A673 (cell line): Measurements from ENCODE around the gene TMEM238L. TPM values are rescaled to one million over a fixed set of nuclear protein-coding genes. Genes with fewer than 3 reads are reported as not detected.

Experiments
- BruUV-seq: library from RNA; stranded (reverse); fragments of 400-500 nt; replicated peaks from 2 replicates; lab custom pipeline; 2021; lab: Mats Ljungman, UMichigan
- CTCF ChIA-PET: fragments of 300-600 bp; sonication (Branson Sonifier 250); formaldehyde crosslinking; loops from one replicate; lab custom pipeline; 2022; ENCODE audit warnings: antibody characterized with exemption; lab: Charles Lee
- POLR2A ChIA-PET: fragments of 300-600 bp; sonication (Branson Sonifier 250); formaldehyde crosslinking; loops from one replicate; lab custom pipeline; 2022; ENCODE audit warnings: antibody characterized with exemption; ENCODE audit not compliant: low non-redundant PET; lab: Charles Lee
- DNase-seq: peaks from one replicate; pipeline ENCODE4 v3.0.0-alpha.2; 2015; ENCODE audit warnings: low spot score
- H3K27ac ChIP-seq: fragments of 200-600 bp; sonication (generic); 2 replicates; pipeline ENCODE4 v1.5.1; 2016; ENCODE audit warnings: mixed run types, low read depth, mild to moderate bottlenecking, mixed read lengths, antibody characterized with exemption, low read length; ENCODE audit not compliant: poor library complexity, severe bottlenecking
- H3K27me3 ChIP-seq: fragments of 200-600 bp; sonication (generic); replicated peaks from 2 replicates; pipeline ENCODE4 v1.6.1; 2017; ENCODE audit warnings: mixed run types, low read depth, mild to moderate bottlenecking, mixed read lengths, antibody characterized with exemption, low read length; ENCODE audit not compliant: insufficient read depth, poor library complexity
- H3K36me3 ChIP-seq: fragments of 200-600 bp; sonication (generic); 2 replicates; pipeline ENCODE4 v1.6.1; 2016; ENCODE audit warnings: mixed run types, mild to moderate bottlenecking, mixed read lengths, antibody characterized with exemption, low read length; ENCODE audit not compliant: insufficient read depth, poor library complexity, severe bottlenecking
- H3K4me1 ChIP-seq: fragments of 200-600 bp; sonication (generic); 2 replicates; pipeline ENCODE4 v1.6.1; 2017; ENCODE audit warnings: mixed run types, mild to moderate bottlenecking, mixed read lengths, antibody characterized with exemption, low read length; ENCODE audit not compliant: insufficient read depth, poor library complexity, severe bottlenecking
- H3K4me3 ChIP-seq: fragments of 200-600 bp; sonication (generic); 2 replicates; pipeline ENCODE4 v1.5.1; 2016; ENCODE audit warnings: low read depth, mixed run types, mild to moderate bottlenecking, mixed read lengths, low read length; ENCODE audit not compliant: poor library complexity, severe bottlenecking
- H3K9me3 ChIP-seq: fragments of 200-600 bp; sonication (generic); 2 replicates; pipeline ENCODE4 v1.6.1; 2016; ENCODE audit warnings: mixed run types, low read depth, mild to moderate bottlenecking, mixed read lengths, antibody characterized with exemption, low read length; ENCODE audit not compliant: poor library complexity, severe bottlenecking
- CTCF ChIP-seq: fragments of 300-800, 200-600 bp; sonication (generic); conservative IDR thresholded peaks from 2 replicates; pipeline ENCODE4 v1.5.1; 2017; ENCODE audit warnings: low read depth, mild to moderate bottlenecking, antibody characterized with exemption, low read length, moderate library complexity, mixed read lengths
- EZH2 ChIP-seq: fragments of 200-600 bp; sonication (generic); IDR thresholded peaks from 2 replicates; pipeline ENCODE4 v1.6.1; 2017; ENCODE audit warnings: borderline replicate concordance, low read depth, mild to moderate bottlenecking, mixed read lengths, antibody characterized with exemption, low read length; ENCODE audit not compliant: poor library complexity, severe bottlenecking
- intact Hi-C: fragments of 100-400 bp; cut with micrococcal nuclease; formaldehyde crosslinking; loops from one replicate; pipeline ENCODE4 v1.10.0; 2022; ENCODE audit not compliant: unreplicated experiment
- total RNA-seq: library from RNA; stranded (reverse); gene quantifications from 2 replicates; pipeline ENCODE4 v1.2.3, GENCODE V29; 2021

The TMEM238L gene
- total RNA-seq, 1 experiment from 2014 or later = not detected

GRCh38 chr17:10844621-10845387 is 40.9 kb upstream of the TMEM238L start:
- BruUV-seq = no TSS peak

GRCh38 chr17:10843811-10844210 is 39.9 kb upstream of the TMEM238L start:
- Histone ChIP-seq H3K4me3 (no peak overlapping the region), H3K27me3 (peaks cover 20% of the 10 kb centered on the region), H3K9me3 (no peaks in the 10 kb centered on the region), H3K27ac (no peak overlapping the region), H3K4me1 (peaks cover 4% of the 10 kb centered on the region), H3K36me3 (no peaks in the 10 kb centered on the region)
- CTCF ChIA-PET = interaction anchor here (0.7 kb wide), 1 partner anchor 111 kb away, joined by 3 read pairs; no protein-coding TSS in a partner anchor
- BruUV-seq = no TSS peak
- intact Hi-C loops = loop anchor here (2.0 kb wide), 1 partner anchor 197 kb away; no protein-coding TSS in a partner anchor
- POLR2A ChIA-PET = no interaction called here
- no peak for TF ChIP-seq CTCF
- no peak for TF ChIP-seq EZH2
- no peak for DNase-seq

More at GRCh38 chr17:10844621-10845387, 40.9 kb upstream of the TMEM238L start:
- intact Hi-C loops = loop anchor here (1.0 to 2.0 kb wide), 3 partner anchors 91 to 198 kb away; no protein-coding TSS in a partner anchor
- Histone ChIP-seq H3K4me3 (peak overlapping the region; percentile 34), H3K27me3 (peaks cover 20% of the 10 kb centered on the region), H3K9me3 (no peaks in the 10 kb centered on the region), H3K27ac (no peak overlapping the region), H3K36me3 (no peaks in the 10 kb centered on the region), H3K4me1 (peaks cover 4% of the 10 kb centered on the region)
- TF ChIP-seq CTCF = peak; percentile 92
- TF ChIP-seq EZH2 = no peak
- peak; percentile 82 for DNase-seq
- ChIA-PET CTCF (interaction anchor here (0.7 to 1.2 kb wide), 5 partner anchors 91 to 198 kb away, joined by 3 to 15 read pairs (median 5); no protein-coding TSS in a partner anchor), POLR2A (no interaction called here)

GRCh38 chr17:10842658-10843057 is 38.8 kb upstream of the TMEM238L start:
- Histone ChIP-seq H3K36me3 (no peaks in the 10 kb centered on the region), H3K27ac (no peak overlapping the region), H3K27me3 (peaks cover 16% of the 10 kb centered on the region), H3K4me1 (peaks cover 4% of the 10 kb centered on the region), H3K9me3 (no peaks in the 10 kb centered on the region), H3K4me3 (no peak overlapping the region)
- DNase-seq = no peak
- CTCF ChIA-PET = no interaction called here
- intact Hi-C loops = no loop called here
- no TSS peak for BruUV-seq
- POLR2A ChIA-PET = no interaction called here
- TF ChIP-seq CTCF (no peak), EZH2 (no peak)
